ENCODE data around the gene SEC14L3.

Gene SEC14L3

DNA sequence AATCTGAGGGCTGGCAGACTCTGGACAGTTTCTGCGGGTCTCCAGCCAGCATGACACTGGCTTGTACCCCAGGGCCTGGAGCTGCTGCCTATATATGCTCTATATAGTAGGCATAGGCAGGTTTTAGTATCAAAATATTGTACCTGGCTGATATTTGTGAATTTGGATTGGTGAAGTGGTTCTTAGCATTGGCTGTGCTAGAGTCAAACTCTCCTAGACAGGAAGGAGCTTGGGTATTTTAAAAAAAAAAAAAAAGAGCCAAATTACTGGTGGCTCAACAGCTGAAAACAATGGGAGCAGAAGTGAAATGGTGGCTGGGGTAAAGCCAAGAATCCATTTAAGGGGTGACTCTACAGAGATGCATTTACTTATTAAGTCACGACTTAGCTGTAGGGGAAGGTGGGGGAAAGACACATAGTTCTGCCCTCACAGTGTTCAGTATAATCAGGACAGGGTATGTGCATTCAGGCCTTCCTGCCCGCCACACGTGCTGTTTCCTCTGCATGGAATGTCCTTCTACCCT is 57.2 kb downstream of the SEC14L3 start:
- TF ChIP-seq, protein P1, sequence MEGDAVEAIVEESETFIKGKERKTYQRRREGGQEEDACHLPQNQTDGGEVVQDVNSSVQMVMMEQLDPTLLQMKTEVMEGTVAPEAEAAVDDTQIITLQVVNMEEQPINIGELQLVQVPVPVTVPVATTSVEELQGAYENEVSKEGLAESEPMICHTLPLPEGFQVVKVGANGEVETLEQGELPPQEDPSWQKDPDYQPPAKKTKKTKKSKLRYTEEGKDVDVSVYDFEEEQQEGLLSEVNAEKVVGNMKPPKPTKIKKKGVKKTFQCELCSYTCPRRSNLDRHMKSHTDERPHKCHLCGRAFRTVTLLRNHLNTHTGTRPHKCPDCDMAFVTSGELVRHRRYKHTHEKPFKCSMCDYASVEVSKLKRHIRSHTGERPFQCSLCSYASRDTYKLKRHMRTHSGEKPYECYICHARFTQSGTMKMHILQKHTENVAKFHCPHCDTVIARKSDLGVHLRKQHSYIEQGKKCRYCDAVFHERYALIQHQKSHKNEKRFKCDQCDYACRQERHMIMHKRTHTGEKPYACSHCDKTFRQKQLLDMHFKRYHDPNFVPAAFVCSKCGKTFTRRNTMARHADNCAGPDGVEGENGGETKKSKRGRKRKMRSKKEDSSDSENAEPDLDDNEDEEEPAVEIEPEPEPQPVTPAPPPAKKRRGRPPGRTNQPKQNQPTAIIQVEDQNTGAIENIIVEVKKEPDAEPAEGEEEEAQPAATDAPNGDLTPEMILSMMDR (IDR thresholded peaks at IDR 0.05) = no peak
- H3K27ac ChIP-seq = no peak overlapping the region
- DNase-seq (ENCODE audit: low spot score) = no peak
- H3K4me3 ChIP-seq = no peak overlapping the region

DNA sequence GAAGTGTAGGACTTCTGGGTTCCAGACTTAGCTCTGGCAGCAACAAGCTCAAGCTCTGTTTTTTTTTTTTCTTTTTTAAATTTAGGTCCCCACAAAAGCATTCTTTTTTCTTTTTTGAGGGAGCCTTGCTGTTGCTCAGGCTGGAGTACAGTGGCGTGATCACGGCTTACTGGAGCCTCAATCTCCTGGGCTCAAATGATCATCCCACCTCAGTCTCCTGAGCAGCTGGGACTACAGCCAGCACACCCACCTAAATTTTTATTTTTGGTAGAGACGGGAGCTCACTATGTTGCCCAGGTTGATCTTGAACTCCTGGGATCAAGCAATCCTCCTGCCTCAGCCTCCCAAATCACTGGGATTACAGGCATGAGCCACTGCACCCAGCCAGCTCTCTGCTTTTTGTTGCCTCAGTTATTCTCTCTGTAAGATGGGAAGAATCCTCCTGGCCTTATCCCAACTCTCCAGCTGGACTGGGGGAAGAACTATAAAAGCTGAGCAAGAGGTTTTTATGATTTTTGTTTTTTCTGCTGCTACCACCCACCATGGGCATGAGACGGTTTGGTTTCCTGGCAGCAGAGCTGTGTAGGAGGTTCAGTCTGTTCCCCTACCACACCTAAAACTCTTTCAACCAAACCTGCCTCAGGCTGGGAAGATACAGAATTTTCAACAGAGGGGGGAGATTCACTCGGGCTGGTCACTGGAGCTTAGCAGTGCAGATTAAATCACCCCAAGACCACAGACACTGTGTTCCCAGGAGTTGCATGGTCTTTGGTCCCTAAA is 57.9 kb downstream of the SEC14L3 start:
- no peak for DNase-seq (ENCODE audit: low spot score)
- Histone ChIP-seq H3K27ac (no peak overlapping the region), H3K4me3 (no peak overlapping the region)
- TF ChIP-seq, protein P1 (IDR thresholded peaks at IDR 0.05) = no peak

DNA sequence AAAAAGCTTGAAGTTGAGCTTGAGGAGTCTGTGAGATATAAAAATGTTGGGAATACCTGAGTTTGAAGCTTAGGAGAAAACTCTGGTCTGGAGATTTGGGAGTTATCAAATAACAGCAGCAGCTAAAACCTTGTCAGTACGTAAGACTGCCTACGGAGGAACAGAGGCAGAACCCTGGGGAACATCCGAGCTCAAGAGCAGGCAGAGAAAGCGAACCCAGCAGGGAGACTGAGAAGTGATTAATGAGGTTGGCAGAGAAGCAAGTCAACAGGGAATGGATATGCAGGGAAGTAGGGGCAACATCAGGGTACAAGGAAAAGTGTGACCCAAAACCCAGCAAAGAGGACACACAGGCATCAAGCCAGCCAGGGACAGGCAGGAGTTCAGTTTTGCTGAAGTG is 58.8 kb downstream of the SEC14L3 start:
- TF ChIP-seq, protein P1 (IDR thresholded peaks at IDR 0.05) = no peak
- no peak overlapping the region for H3K27ac ChIP-seq
- DNase-seq (ENCODE audit: low spot score) = no peak

DNA sequence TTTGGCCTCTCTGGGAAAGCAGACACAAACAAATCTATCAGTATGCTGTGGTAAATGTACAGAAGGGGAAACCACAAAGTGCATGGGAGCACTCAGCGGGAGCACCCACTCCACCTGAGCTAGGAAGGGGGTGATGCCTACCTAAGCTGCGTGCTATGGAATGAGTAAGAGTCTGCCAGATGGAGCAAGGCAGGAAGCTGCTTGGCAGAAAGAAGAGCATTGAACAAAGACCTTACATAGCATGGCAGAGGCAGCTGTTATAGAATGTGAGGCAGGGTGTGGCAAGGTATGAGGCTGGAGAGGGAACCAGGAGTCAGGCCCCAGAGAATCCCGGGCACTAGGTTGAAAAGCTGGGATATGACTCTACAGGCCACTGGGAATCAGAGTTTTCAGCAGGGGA is 60.0 kb downstream of the SEC14L3 start:
- no peak overlapping the region for H3K4me3 ChIP-seq
- no peak overlapping the region for H3K27ac ChIP-seq
- TF ChIP-seq, protein P1 (IDR thresholded peaks at IDR 0.05) = no peak
- no peak for DNase-seq (ENCODE audit: low spot score)

More for the DNA sequence above, 58.8 kb downstream of the SEC14L3 start:
- H3K4me3 ChIP-seq = no peak overlapping the region

All from coronary artery (tissue), 2 donors.